Measurements from ENCODE around the gene SDSL.

- no peak for TF ChIP-seq SETDB1 (IDR thresholded peaks at IDR 0.05; ENCODE audit: insufficient read length, low read length)
- no peak for TF ChIP-seq CTCF (tag by site-specific recombination; IDR thresholded peaks at IDR 0.05)
- TF ChIP-seq ZNF768 (tag by site-specific recombination; IDR thresholded peaks at IDR 0.05), result no peak
- TF ChIP-seq ZNF623 (tag by site-specific recombination; IDR thresholded peaks at IDR 0.05), result no peak
- no peak for TF ChIP-seq ZNF292 (tag by site-specific recombination; IDR thresholded peaks at IDR 0.05; ENCODE audit: borderline replicate concordance, low read depth)
- TF ChIP-seq REST (tag by site-specific recombination; IDR thresholded peaks at IDR 0.05), result no peak
- no peak for TF ChIP-seq ZNF2 (tag by site-specific recombination; IDR thresholded peaks at IDR 0.05)
- no peak for TF ChIP-seq AEBP2 (tag by site-specific recombination; IDR thresholded peaks at IDR 0.05; ENCODE audit: borderline replicate concordance)
- no peak for TF ChIP-seq ZNF214 (tag by site-specific recombination; IDR thresholded peaks at IDR 0.05; ENCODE audit: borderline replicate concordance)
- no peak for TF ChIP-seq ZNF785 (tag by site-specific recombination; IDR thresholded peaks at IDR 0.05)
- no peak for TF ChIP-seq ZNF398 (tag by site-specific recombination; IDR thresholded peaks at IDR 0.05)
- no peak for TF ChIP-seq PATZ1 (tag by site-specific recombination; IDR thresholded peaks at IDR 0.05)
Observed at GRCh38 chr12:113486722-113487121, 64.5 kb downstream of the SDSL start.

All from HEK293 (cell line).